GM12875 (cell line): ENCODE data around the gene C17orf107.

ENCODE experiments used
- H3K4me3 ChIP-seq: one replicate; pipeline ENCODE4 v1.5.1; 2011; ENCODE audit warnings: low read depth, low read length, control low read depth
- TF ChIP-seq, protein P1 (sequence below): IDR thresholded peaks from 2 replicates; pipeline ENCODE4 v1.5.1; 2011; ENCODE audit warnings: low read depth, mild to moderate bottlenecking, control low read depth, inconsistent platforms, low read length, moderate library complexity, borderline replicate concordance; ENCODE audit not compliant: insufficient read depth

C17orf107 gene

DNA sequence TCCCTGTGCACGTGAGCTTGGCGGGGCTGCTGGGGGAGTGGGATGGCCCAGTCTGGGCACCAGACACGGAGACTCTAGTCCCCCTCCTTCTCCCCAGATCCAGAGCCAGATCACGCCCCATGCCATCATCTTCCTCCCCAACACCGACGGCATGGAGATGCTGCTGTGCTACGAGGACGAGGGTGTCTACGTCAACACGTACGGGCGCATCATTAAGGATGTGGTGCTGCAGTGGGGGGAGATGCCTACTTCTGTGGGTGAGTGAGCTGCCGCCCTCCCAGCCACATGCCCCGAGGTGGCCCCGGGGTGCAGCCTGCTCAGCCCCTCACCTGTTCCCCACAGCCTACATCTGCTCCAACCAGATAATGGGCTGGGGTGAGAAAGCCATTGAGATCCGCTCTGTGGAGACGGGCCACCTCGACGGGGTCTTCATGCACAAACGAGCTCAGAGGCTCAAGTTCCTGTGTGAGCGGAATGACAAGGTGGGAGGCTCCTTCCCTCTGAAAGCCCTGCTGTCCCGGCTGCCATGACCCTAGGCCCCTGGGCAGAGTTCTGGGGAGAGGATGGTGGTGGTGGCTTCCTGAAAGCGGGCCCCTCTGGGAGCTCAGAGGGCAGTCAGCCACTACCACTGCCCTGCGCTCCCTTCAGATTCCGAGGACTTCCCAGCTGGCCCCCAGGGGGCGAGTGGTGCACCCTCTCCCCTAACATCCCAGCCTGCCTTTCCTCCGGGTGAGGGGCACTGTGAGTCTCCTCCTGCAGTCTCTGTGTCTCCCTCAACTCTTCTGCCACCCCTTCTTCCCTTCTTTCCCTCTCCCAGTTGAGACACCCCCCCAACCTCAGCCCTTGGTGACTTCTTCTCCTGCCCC lies 2.8 kb upstream of the C17orf107 start:
- TF ChIP-seq, protein P1, sequence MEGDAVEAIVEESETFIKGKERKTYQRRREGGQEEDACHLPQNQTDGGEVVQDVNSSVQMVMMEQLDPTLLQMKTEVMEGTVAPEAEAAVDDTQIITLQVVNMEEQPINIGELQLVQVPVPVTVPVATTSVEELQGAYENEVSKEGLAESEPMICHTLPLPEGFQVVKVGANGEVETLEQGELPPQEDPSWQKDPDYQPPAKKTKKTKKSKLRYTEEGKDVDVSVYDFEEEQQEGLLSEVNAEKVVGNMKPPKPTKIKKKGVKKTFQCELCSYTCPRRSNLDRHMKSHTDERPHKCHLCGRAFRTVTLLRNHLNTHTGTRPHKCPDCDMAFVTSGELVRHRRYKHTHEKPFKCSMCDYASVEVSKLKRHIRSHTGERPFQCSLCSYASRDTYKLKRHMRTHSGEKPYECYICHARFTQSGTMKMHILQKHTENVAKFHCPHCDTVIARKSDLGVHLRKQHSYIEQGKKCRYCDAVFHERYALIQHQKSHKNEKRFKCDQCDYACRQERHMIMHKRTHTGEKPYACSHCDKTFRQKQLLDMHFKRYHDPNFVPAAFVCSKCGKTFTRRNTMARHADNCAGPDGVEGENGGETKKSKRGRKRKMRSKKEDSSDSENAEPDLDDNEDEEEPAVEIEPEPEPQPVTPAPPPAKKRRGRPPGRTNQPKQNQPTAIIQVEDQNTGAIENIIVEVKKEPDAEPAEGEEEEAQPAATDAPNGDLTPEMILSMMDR: no peak
- H3K4me3 ChIP-seq: no peak overlapping the region

DNA sequence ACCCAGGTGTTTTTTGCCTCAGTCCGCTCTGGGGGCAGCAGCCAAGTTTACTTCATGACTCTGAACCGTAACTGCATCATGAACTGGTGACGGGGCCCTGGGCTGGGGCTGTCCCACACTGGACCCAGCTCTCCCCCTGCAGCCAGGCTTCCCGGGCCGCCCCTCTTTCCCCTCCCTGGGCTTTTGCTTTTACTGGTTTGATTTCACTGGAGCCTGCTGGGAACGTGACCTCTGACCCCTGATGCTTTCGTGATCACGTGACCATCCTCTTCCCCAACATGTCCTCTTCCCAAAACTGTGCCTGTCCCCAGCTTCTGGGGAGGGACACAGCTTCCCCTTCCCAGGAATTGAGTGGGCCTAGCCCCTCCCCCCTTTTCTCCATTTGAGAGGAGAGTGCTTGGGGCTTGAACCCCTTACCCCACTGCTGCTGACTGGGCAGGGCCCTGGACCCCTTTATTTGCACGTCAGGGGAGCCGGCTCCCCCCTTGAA lies 2.1 kb upstream of the C17orf107 start:
- H3K4me3 ChIP-seq: no peak overlapping the region
- TF ChIP-seq, protein P1: no peak

DNA sequence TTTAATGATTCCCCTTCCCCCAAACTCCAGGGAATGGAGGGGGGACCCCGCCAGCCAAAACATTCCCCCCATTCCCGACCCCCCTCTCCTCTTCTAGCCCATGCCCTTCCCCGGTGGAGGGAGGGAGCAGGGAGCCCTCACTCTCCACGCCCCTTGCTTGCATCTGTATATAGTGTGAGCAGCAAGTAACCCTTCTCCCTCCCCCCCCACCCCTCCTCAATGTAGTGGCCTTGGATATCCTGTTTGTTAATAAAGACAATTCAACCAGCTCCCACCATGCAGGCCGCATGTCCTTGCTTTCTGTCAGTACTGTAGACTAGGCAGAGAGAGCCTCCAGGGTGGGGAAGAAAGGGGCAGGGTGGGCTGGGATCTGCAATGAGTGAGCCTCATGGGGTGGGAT lies 1.6 kb upstream of the C17orf107 start:
- no peak overlapping the region for H3K4me3 ChIP-seq
- TF ChIP-seq, protein P1: no peak

DNA sequence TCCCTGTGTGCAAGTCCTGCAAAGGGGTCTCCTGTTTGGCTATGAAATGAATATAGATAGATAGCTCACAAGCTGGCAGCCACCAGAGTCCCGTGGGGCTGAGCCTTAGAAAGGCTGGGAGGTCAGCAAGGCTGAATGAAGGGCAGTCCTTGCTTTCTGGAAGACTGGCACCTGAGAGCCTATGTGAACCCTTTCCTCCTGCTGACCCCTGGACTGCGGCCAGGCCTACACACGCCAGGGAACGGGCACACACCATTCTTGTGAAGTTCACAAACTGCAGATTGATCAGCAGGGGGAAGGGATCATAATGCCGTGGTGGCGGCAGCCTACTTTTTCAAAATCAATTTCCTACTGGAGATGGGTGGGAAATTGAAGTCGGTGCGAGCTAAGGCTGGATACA lies 985 bp upstream of the C17orf107 start:
- TF ChIP-seq, protein P1: no peak
- no peak overlapping the region for H3K4me3 ChIP-seq

DNA sequence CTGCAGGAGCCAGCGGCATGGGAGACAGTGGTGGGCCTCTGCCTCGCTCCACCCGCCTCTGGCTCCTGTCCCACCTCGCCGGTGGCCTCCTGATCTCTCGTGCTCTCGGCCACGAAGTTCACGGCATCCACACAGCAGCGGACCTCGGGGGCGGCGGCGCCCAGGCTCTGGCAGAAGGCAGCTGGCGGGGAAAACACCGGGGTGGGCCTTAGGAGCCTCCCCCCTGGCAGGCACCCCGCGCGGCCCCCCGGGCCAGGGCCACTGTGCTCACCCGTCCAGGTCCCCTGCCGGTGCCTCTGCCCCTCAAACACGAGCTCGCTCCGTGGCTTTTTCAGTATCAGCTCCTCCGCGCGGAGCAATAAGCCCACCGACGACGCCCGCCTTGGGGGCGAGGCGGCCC lies 409 bp upstream of the C17orf107 start:
- peak overlapping the region; percentile 53 for H3K4me3 ChIP-seq
- TF ChIP-seq, protein P1: no peak

DNA sequence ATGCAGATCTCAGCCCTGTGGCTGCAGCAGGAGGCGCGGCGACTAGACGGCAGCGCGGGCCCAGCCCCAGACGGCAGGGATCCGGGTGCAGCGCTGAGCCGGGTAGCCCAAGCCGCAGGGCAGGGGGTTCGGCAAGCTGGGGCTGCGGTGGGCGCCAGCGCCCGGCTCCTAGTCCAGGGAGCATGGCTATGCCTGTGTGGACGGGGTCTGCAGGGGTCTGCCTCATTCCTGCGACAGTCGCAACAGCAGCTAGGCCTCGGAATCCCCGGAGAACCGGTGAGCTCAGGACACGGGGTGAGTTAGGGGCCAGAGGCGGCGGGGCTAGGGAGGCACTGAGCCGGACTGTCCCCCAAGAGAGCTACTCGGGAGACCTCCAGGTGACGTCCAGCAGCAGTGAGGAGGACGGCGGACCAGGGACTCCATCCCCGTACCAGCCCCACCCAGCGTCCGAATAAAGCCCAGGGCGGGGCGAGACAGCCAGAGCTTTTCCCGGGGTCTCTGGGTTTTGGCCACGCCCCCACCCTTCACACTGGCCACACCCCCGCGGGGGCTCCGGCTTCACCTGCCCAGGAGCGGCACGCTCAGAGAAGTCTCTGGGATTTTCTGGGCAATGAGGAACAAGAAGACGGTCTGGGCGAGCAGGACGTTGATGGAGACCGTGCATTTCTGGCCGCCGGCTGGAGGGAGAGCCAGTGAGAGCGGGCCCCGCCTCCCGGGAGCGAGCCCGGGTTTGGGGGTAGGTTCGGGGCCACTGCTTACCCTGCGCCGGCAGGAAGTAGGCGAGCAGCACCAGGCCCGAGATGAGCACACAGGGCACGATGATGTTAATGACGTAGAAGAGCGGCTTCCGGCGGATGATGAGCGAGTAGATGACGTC lies 1.1 kb downstream of the C17orf107 start:
- peak overlapping the region; percentile 50 for H3K4me3 ChIP-seq

More for the DNA sequence above, 1.1 kb downstream of the C17orf107 start:
- TF ChIP-seq, protein P1: no peak
